22Rv1 (cell line): ENCODE measurements around the gene NHLH1.

Experiments
- ZFX ChIP-seq: fragments of 450-650 bp; IDR thresholded peaks from 2 replicates; pipeline ENCODE4 v1.6.1; 2017; ENCODE audit warnings: antibody characterized with exemption, borderline replicate concordance
- TF ChIP-seq, protein P1 (sequence below): fragments of 450-650 bp; IDR thresholded peaks from 2 replicates; pipeline ENCODE4 v1.5.1; 2017; ENCODE audit warnings: mild to moderate bottlenecking

DNA sequence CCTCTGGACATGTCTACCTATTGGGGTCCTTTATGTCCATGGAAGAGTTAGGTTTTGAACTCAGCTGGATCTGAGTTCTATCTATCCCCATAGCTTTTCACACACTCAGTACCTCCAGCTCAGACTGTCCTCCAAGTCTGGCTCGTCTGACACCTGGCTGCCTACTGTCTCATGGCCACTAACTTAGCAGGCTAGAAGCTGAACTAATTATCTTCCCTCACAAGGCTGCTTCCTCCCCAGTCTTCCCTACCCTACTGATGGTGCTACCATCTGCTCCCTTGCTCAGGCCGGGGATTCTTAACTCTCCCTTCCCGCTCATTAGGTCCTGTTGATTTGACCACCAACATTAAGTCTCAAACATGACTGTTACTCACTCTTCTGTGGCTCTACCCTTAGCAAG lies 46.8 kb downstream of the NHLH1 start:
- TF ChIP-seq, protein P1, sequence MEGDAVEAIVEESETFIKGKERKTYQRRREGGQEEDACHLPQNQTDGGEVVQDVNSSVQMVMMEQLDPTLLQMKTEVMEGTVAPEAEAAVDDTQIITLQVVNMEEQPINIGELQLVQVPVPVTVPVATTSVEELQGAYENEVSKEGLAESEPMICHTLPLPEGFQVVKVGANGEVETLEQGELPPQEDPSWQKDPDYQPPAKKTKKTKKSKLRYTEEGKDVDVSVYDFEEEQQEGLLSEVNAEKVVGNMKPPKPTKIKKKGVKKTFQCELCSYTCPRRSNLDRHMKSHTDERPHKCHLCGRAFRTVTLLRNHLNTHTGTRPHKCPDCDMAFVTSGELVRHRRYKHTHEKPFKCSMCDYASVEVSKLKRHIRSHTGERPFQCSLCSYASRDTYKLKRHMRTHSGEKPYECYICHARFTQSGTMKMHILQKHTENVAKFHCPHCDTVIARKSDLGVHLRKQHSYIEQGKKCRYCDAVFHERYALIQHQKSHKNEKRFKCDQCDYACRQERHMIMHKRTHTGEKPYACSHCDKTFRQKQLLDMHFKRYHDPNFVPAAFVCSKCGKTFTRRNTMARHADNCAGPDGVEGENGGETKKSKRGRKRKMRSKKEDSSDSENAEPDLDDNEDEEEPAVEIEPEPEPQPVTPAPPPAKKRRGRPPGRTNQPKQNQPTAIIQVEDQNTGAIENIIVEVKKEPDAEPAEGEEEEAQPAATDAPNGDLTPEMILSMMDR: no peak
- TF ChIP-seq ZFX: no peak
